ENCODE results near the gene HMOX2. TPM values are rescaled to one million over a fixed set of nuclear protein-coding genes. Genes with fewer than 3 reads are reported as not detected.

HMOX2 gene
- total RNA-seq, 1 experiment from 2014 or later = 36.7 TPM

- Mint-ChIP-seq H3K4me1 (ENCODE audit: low read depth, unreplicated experiment) (no peaks in the 10 kb centered on the region), H3K27me3 (ENCODE audit: insufficient read depth, unreplicated experiment) (no peaks in the 10 kb centered on the region), H3K9me3 (ENCODE audit: unreplicated experiment) (no peaks in the 10 kb centered on the region), H3K27ac (ENCODE audit: unreplicated experiment) (no peak overlapping the region), H3K36me3 (ENCODE audit: insufficient read depth, unreplicated experiment) (peaks cover 15% of the 10 kb centered on the region), H3K4me3 (ENCODE audit: unreplicated experiment) (no peak overlapping the region)
- Histone ChIP-seq H3K36me3 (ENCODE audit: control insufficient read depth, insufficient read depth, low read length) (peaks cover 1% of the 10 kb centered on the region; the same call in 1 of the 2 replicates), H3K27me3 (replicated peaks; ENCODE audit: control insufficient read depth, insufficient read depth, low read length) (no peaks in the 10 kb centered on the region), H3K9me3 (no peaks in the 10 kb centered on the region), H3K4me1 (no peaks in the 10 kb centered on the region), H3K4me3 (ENCODE audit: low read depth, low read length) (no peak overlapping the region)
- TF ChIP-seq, protein P1, sequence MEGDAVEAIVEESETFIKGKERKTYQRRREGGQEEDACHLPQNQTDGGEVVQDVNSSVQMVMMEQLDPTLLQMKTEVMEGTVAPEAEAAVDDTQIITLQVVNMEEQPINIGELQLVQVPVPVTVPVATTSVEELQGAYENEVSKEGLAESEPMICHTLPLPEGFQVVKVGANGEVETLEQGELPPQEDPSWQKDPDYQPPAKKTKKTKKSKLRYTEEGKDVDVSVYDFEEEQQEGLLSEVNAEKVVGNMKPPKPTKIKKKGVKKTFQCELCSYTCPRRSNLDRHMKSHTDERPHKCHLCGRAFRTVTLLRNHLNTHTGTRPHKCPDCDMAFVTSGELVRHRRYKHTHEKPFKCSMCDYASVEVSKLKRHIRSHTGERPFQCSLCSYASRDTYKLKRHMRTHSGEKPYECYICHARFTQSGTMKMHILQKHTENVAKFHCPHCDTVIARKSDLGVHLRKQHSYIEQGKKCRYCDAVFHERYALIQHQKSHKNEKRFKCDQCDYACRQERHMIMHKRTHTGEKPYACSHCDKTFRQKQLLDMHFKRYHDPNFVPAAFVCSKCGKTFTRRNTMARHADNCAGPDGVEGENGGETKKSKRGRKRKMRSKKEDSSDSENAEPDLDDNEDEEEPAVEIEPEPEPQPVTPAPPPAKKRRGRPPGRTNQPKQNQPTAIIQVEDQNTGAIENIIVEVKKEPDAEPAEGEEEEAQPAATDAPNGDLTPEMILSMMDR (IDR thresholded peaks at IDR 0.05; ENCODE audit: insufficient read depth in 1 of 2, low read depth in 1 of 2, low read length in 1 of 2, severe bottlenecking in 1 of 2, unreplicated experiment in 1 of 2) = no peak
- POLR2A ChIA-PET = no interaction called here
- intact Hi-C loops (cut with micrococcal nuclease; ENCODE audit: unreplicated experiment) = no loop called here
- CTCF ChIA-PET = no interaction called here
- no TSS peak for BruUV-seq (replicated peaks)
- DNase-seq = no peak
Measured at GRCh38 chr16:4523686-4524085, 47.5 kb downstream of the HMOX2 start.

DNA sequence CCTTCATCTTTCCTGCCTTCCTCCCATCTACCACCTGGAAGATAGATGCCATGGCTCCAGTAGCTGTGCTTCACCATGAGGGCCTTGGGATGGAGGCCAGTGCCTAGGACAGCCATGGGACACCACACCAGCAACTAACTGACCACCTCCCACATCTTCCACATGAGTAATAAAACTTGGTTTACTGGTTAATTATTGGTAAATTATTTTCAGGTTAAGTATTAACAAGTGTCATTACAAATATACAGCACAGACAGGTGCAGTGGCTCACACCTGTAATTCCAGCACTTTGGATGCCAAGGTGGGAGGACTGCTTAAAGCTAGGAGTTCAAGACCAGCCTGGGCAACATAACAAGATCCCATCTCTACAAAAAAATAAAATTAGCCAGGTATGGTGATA lies 48.4 kb downstream of the HMOX2 start:
- H3K9me3 ChIP-seq = no peaks in the 10 kb centered on the region
- H3K36me3 ChIP-seq (ENCODE audit: control insufficient read depth, insufficient read depth, low read length) = peaks cover 1% of the 10 kb centered on the region; the same call in 1 of the 2 replicates
- intact Hi-C loops (cut with micrococcal nuclease; ENCODE audit: unreplicated experiment) = no loop called here
- H3K4me3 ChIP-seq (ENCODE audit: low read depth, low read length) = no peak overlapping the region
- no TSS peak for BruUV-seq (replicated peaks)
- H3K4me1 ChIP-seq = no peaks in the 10 kb centered on the region
- POLR2A ChIA-PET = no interaction called here
- H3K27ac Mint-ChIP-seq (ENCODE audit: unreplicated experiment) = no peak overlapping the region
- H3K27me3 ChIP-seq (replicated peaks; ENCODE audit: control insufficient read depth, insufficient read depth, low read length) = no peaks in the 10 kb centered on the region
- H3K27me3 Mint-ChIP-seq (ENCODE audit: insufficient read depth, unreplicated experiment) = no peaks in the 10 kb centered on the region
- H3K9me3 Mint-ChIP-seq (ENCODE audit: unreplicated experiment) = no peaks in the 10 kb centered on the region
- H3K4me3 Mint-ChIP-seq (ENCODE audit: unreplicated experiment) = no peak overlapping the region
- DNase-seq = no peak
- H3K4me1 Mint-ChIP-seq (ENCODE audit: low read depth, unreplicated experiment) = no peaks in the 10 kb centered on the region
- TF ChIP-seq, protein P1 (IDR thresholded peaks at IDR 0.05; ENCODE audit: insufficient read depth in 1 of 2, low read depth in 1 of 2, low read length in 1 of 2, severe bottlenecking in 1 of 2, unreplicated experiment in 1 of 2) = no peak
- CTCF ChIA-PET = no interaction called here
- peaks cover 15% of the 10 kb centered on the region for H3K36me3 Mint-ChIP-seq (ENCODE audit: insufficient read depth, unreplicated experiment)

DNA sequence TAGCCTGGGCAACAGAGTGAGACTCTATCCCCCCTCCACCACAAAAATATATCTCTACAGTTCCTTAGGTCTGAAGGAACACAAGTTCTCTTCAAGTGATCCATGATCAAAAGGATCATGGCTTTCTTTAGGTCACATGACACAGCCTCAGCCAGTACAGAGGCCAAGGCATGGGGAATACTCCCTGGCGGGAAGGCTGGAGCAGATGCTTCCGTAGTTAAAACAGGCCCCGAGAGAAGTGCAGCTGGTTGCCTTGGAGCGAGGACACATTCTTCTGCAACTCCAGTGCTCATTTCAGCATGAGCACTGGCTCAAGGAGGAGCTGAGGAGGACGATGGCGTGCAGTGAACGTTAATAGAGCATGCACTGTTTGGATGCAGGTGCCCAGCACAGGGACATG lies 48.9 kb downstream of the HMOX2 start:
- Mint-ChIP-seq H3K9me3 (ENCODE audit: unreplicated experiment) (no peaks in the 10 kb centered on the region), H3K36me3 (ENCODE audit: insufficient read depth, unreplicated experiment) (peaks cover 15% of the 10 kb centered on the region), H3K27me3 (ENCODE audit: insufficient read depth, unreplicated experiment) (no peaks in the 10 kb centered on the region), H3K27ac (ENCODE audit: unreplicated experiment) (no peak overlapping the region), H3K4me3 (ENCODE audit: unreplicated experiment) (no peak overlapping the region), H3K4me1 (ENCODE audit: low read depth, unreplicated experiment) (no peaks in the 10 kb centered on the region)
- Histone ChIP-seq H3K9me3 (no peaks in the 10 kb centered on the region), H3K4me3 (ENCODE audit: low read depth, low read length) (no peak overlapping the region), H3K4me1 (no peaks in the 10 kb centered on the region), H3K27me3 (replicated peaks; ENCODE audit: control insufficient read depth, insufficient read depth, low read length) (no peaks in the 10 kb centered on the region), H3K36me3 (ENCODE audit: control insufficient read depth, insufficient read depth, low read length) (peaks cover 1% of the 10 kb centered on the region; the same call in 1 of the 2 replicates)
- TF ChIP-seq, protein P1 (IDR thresholded peaks at IDR 0.05; ENCODE audit: insufficient read depth in 1 of 2, low read depth in 1 of 2, low read length in 1 of 2, severe bottlenecking in 1 of 2, unreplicated experiment in 1 of 2) = no peak
- BruUV-seq (replicated peaks) = no TSS peak
- POLR2A ChIA-PET = no interaction called here
- intact Hi-C loops (cut with micrococcal nuclease; ENCODE audit: unreplicated experiment) = no loop called here
- no peak for DNase-seq
- CTCF ChIA-PET = no interaction called here

Data from Caco-2 (cell line).